GM12878 (cell line): Measurements from ENCODE around the gene PRM3. TPM values are rescaled to one million over a fixed set of nuclear protein-coding genes. Genes with fewer than 3 reads are reported as not detected.
A peak's percentile ranks its signal among the peaks of the same experiment; 100 is the strongest.

Source experiments
- BMI1 ChIP-seq: fragments of 450-650 bp; IDR thresholded peaks from 2 replicates; pipeline ENCODE4 v1.6.1; 2016; ENCODE audit warnings: mild to moderate bottlenecking, moderate library complexity, borderline replicate concordance
- CREM ChIP-seq: IDR thresholded peaks from 2 replicates; pipeline ENCODE4 v1.6.1; 2014; ENCODE audit warnings: antibody characterized with exemption, low read depth
- JUNB ChIP-seq: IDR thresholded peaks from 2 replicates; pipeline ENCODE4 v1.6.1; 2016; ENCODE audit warnings: antibody characterized with exemption, mild to moderate bottlenecking
- NBN ChIP-seq: fragments of 450-650 bp; IDR thresholded peaks from 2 replicates; pipeline ENCODE4 v1.6.1; 2016
- PML ChIP-seq: IDR thresholded peaks from 2 replicates; pipeline ENCODE4 v1.6.1; 2012; ENCODE audit warnings: low read length, inconsistent platforms
- ZNF687 ChIP-seq: fragments of 450-650 bp; IDR thresholded peaks from 2 replicates; pipeline ENCODE4 v1.6.1; 2017; ENCODE audit warnings: mild to moderate bottlenecking, moderate library complexity
- polyA plus RNA-seq, 11 experiments: library from polyadenylated mRNA; depleted of rRNA in 4 of 11; unstranded in 6 of 11; stranded (reverse) in 5 of 11; fragments of >200 nt; fragmentation: Nextera tagmentation in 4 of 11; fragmentation: Illumina TruSeq in 1 of 11; extraction: Ambion mirVana in 4 of 11; extraction: Trizol in 1 of 11; gene quantifications; 1 replicate in 1 of 11; 2 replicates in 10 of 11; pipeline versions ENCODE4 v1.2.1 to v1.2.3, GENCODE V29; 2011 to 2016; ENCODE audit warnings: inconsistent platforms in 2 of 11, missing spikeins in 2 of 11, low read depth in 1 of 11
- total RNA-seq, 4 experiments: library from RNA; depleted of rRNA in 3 of 4; stranded (reverse); fragments of >200 nt in 3 of 4; fragmentation: Illumina TruSeq in 1 of 4; extraction: Trizol in 1 of 4; gene quantifications; 2 replicates each; pipeline versions ENCODE4 v1.2.1 to v1.2.3, GENCODE V29; 2013 to 2021

The PRM3 gene
- total and polyA plus RNA-seq, 10 of the 15 experiments (the other 5 are each of a cell fraction or from before 2014, with no cell fraction given) = not detected

- TF ChIP-seq BMI1 (0 out of 2 replicates have a peak, but pooled peaks have one; percentile 12), ZNF687 (no peak), JUNB (no peak), PML (no peak), CREM (0 out of 2 replicates have a peak, but pooled peaks have one; percentile 10), NBN (no peak)
Observed at GRCh38 chr16:11253995-11254912, 19.2 kb downstream of the PRM3 start (continued).
